GM12872 (cell line): ENCODE measurements around the gene TNC.

ENCODE experiments used
- TF ChIP-seq, protein P1 (sequence below): IDR thresholded peaks from 3 replicates; pipeline ENCODE4 v1.5.1; 2011; ENCODE audit warnings: low read depth, mild to moderate bottlenecking, low read length, moderate library complexity; ENCODE audit not compliant: insufficient read depth

The TNC gene

DNA sequence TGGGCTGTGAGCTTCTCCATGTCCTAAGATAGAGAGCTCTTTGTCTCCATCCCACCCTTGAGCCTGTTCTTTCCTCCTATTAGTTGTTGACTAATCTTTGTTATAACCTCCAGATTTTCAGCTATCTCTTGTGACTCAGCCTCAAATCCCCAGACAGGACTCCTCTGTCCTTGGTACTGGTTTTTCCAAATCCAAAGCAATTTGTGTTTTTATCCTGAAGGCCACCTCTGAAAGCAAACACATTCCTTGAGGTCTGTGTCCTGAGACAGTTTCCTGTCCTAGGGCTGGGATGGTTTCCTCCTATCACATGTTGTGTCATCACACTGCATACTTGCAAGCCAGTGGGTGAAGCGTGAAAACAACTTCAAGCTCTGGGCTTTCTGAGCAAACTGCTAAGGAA, 8.5 kb downstream of the TNC start:
- TF ChIP-seq, protein P1, sequence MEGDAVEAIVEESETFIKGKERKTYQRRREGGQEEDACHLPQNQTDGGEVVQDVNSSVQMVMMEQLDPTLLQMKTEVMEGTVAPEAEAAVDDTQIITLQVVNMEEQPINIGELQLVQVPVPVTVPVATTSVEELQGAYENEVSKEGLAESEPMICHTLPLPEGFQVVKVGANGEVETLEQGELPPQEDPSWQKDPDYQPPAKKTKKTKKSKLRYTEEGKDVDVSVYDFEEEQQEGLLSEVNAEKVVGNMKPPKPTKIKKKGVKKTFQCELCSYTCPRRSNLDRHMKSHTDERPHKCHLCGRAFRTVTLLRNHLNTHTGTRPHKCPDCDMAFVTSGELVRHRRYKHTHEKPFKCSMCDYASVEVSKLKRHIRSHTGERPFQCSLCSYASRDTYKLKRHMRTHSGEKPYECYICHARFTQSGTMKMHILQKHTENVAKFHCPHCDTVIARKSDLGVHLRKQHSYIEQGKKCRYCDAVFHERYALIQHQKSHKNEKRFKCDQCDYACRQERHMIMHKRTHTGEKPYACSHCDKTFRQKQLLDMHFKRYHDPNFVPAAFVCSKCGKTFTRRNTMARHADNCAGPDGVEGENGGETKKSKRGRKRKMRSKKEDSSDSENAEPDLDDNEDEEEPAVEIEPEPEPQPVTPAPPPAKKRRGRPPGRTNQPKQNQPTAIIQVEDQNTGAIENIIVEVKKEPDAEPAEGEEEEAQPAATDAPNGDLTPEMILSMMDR: no peak

DNA sequence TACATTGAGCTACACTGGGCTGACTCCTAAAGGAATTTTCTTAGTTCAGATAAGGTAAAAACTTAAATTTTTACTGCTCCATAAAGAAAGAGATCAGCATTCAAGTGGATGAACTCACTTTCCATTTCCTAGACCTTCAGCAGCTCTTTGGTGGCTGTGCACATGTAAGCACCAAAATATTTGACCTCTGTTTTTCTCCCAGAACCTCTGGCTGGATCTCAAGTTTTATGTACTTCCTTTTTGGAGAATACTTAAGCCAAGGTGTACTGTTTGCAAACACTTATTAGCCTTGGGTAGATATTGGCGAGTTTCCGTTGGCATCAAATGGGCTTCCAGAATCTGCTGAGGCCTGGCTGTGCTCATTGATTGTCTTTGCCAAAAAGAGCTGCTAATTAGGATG, 10.3 kb downstream of the TNC start:
- TF ChIP-seq, protein P1: no peak

DNA sequence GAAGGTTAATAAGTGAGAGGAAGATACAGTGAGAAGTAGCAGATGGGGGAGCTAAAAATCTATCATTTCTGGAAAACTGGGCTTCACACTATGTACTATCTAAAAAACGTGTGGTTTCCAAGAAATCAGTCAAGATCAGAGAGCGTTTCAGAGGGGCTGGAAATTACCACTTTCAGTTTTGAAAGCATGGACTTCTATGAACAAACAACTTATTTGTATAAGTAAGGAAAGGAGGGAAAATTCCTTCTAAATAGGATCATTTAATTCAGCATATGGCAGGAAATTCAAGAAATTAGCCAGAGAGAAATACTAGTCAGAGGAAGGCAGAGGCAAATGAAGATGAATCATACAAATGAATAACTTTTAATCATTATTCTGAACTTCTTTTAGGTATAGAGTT, 11.3 kb downstream of the TNC start:
- TF ChIP-seq, protein P1: no peak

DNA sequence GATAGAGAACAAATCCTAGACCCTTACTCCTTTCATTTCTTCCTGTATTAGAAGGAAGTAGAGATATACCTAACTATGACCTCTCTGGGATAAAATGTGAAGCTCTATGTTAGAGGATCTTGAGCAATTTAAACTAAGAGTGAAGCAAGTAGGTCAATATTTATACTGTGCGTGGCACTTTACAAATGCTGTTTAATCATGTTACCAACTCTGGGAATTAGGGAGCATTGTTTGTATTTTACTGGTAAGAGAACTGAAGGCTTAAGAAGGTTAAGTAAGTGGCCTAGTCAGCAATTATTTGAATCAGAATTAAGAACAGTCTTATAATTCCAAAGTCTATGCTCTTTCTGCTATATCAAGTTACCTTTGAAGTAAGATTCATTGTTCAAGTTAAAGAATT, 12.0 kb downstream of the TNC start:
- TF ChIP-seq, protein P1: no peak

DNA sequence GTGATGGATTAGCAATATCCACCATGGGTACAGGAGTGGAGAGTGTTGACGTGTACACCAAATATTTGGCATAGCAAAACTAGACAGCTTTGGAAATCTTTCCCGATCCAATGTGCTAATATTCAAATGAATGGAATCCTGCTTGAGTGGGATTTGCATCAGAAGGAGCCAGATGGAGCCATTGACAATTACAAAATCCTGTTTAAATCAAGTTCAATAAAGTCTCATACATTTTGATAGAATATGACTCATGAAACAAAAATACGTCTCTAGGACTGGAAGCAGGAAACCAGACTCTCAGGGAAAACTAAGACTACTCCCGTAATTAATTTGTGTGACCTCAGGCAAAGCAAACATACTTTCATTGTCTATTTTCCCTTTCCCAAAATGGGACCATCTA, 13.0 kb downstream of the TNC start:
- TF ChIP-seq, protein P1: no peak

DNA sequence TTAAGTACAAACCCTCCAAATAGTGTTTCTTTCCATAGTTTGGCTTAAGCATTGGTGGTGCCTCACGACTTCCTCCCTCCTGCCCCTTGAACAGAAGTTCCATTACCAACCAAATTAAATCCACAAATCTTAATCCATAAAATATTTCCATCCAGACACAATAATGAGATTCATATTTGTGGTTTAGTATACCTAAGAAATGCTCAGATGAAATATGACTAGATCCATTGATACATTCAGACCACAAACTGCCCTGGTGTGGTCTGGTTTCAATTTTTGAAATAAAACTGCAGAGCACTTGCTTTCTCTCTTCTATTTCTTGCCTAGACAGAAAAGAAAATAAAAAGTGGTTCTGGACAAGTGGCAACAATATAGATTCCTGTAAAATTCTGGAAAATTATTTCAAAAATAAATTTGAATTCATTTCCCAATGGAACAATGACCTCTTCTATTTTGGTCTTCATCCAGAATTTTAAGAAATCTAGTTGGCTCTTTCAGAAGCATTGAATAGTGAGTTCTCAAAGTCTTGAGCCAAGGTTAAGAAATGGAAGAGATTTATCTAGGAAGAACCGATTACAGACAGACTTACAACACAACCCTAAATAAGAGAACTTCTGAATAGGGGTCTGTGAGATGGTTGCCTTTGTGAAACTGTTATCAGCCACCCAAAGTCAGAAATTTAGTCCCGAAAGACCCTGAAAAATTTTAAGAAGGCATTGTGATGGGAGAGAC, 14.0 kb downstream of the TNC start:
- TF ChIP-seq, protein P1: no peak

DNA sequence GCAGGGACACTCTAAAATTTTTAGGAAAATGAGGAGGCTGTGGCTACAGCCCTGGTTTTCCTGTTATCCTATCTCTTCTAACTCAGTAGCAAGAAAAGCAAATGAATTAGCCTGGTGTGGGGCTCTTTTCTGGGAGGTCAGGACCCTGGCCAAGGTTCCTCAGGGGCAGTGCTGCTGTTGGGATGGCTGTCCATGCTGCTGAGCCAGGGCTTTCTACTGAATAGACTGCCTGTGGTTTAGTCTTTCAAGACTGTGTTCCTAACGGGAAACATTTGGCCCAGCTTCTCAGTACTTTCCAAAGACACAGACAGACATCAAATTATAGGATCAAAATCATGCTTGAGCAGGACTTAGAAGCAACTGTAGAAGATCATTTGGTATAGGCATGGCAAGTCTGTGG, 18.1 kb downstream of the TNC start:
- TF ChIP-seq, protein P1: no peak
